ENCODE results near the gene CDC14A. TPM values are rescaled to one million over a fixed set of nuclear protein-coding genes. Genes with fewer than 3 reads are reported as not detected.

The CDC14A gene
- total RNA-seq, 2 donors from 2014 or later = 10.6 to 11.3 TPM

- TF ChIP-seq CTCF (IDR thresholded peaks at IDR 0.05) = no peak
- H3K36me3 ChIP-seq = no peaks in the 10 kb centered on the region
- DNase-seq (ENCODE audit: low spot score) = no peak
- ATAC-seq (ENCODE audit: insufficient number of reproducible peaks, low FRiP score, low read depth) = no peak
- no peaks in the 10 kb centered on the region for H3K9me3 ChIP-seq
- H3K27me3 ChIP-seq (replicated peaks; ENCODE audit: insufficient read depth) = no peaks in the 10 kb centered on the region
- H3K4me3 ChIP-seq = no peak overlapping the region
- no peak overlapping the region for H3K27ac ChIP-seq
- no peaks in the 10 kb centered on the region for H3K4me1 ChIP-seq (ENCODE audit: control insufficient read depth in 1 of 2, low read depth in 2 of 2)
Measured at GRCh38 chr1:100511773-100512172, 159.5 kb downstream of the CDC14A start.

GRCh38 chr1:100512803-100513352 lies 160.6 kb downstream of the CDC14A start:
- no peaks in the 10 kb centered on the region for H3K36me3 ChIP-seq
- no peaks in the 10 kb centered on the region for H3K4me1 ChIP-seq (ENCODE audit: control insufficient read depth in 1 of 2, low read depth in 2 of 2)
- no peak overlapping the region for H3K4me3 ChIP-seq
- no peak for TF ChIP-seq CTCF (IDR thresholded peaks at IDR 0.05)
- no peaks in the 10 kb centered on the region for H3K27me3 ChIP-seq (replicated peaks; ENCODE audit: insufficient read depth)
- no peaks in the 10 kb centered on the region for H3K9me3 ChIP-seq
- H3K27ac ChIP-seq = no peak overlapping the region
- ATAC-seq (ENCODE audit: insufficient number of reproducible peaks, low FRiP score, low read depth) (no peak), DNase-seq (ENCODE audit: low spot score) (no peak)

GRCh38 chr1:100516857-100517256 lies 164.6 kb downstream of the CDC14A start:
- H3K36me3 ChIP-seq = no peaks in the 10 kb centered on the region
- H3K9me3 ChIP-seq = no peaks in the 10 kb centered on the region
- no peak for TF ChIP-seq CTCF (IDR thresholded peaks at IDR 0.05)
- no peak overlapping the region for H3K27ac ChIP-seq
- ATAC-seq (ENCODE audit: insufficient number of reproducible peaks, low FRiP score, low read depth) (no peak), DNase-seq (ENCODE audit: low spot score) (no peak)
- H3K4me1 ChIP-seq (ENCODE audit: control insufficient read depth in 1 of 2, low read depth in 2 of 2) = no peaks in the 10 kb centered on the region
- H3K4me3 ChIP-seq = no peak overlapping the region
- no peaks in the 10 kb centered on the region for H3K27me3 ChIP-seq (replicated peaks; ENCODE audit: insufficient read depth)

GRCh38 chr1:100517515-100517914 lies 165.2 kb downstream of the CDC14A start:
- H3K9me3 ChIP-seq = no peaks in the 10 kb centered on the region
- no peak overlapping the region for H3K4me3 ChIP-seq
- no peaks in the 10 kb centered on the region for H3K4me1 ChIP-seq (ENCODE audit: control insufficient read depth in 1 of 2, low read depth in 2 of 2)
- H3K27me3 ChIP-seq (replicated peaks; ENCODE audit: insufficient read depth) = no peaks in the 10 kb centered on the region
- ATAC-seq (ENCODE audit: insufficient number of reproducible peaks, low FRiP score, low read depth) = no peak
- no peaks in the 10 kb centered on the region for H3K36me3 ChIP-seq
- no peak for DNase-seq (ENCODE audit: low spot score)
- no peak overlapping the region for H3K27ac ChIP-seq
- no peak for TF ChIP-seq CTCF (IDR thresholded peaks at IDR 0.05)

GRCh38 chr1:100518023-100518422 lies 165.7 kb downstream of the CDC14A start:
- no peaks in the 10 kb centered on the region for H3K27me3 ChIP-seq (replicated peaks; ENCODE audit: insufficient read depth)
- DNase-seq (ENCODE audit: low spot score) (no peak), ATAC-seq (ENCODE audit: insufficient number of reproducible peaks, low FRiP score, low read depth) (no peak)
- no peaks in the 10 kb centered on the region for H3K9me3 ChIP-seq
- no peaks in the 10 kb centered on the region for H3K4me1 ChIP-seq (ENCODE audit: control insufficient read depth in 1 of 2, low read depth in 2 of 2)
- no peak for TF ChIP-seq CTCF (IDR thresholded peaks at IDR 0.05)
- H3K36me3 ChIP-seq = no peaks in the 10 kb centered on the region
- no peak overlapping the region for H3K4me3 ChIP-seq
- H3K27ac ChIP-seq = no peak overlapping the region
